ENCODE measurements around the gene DHRS12.

The DHRS12 gene

DNA sequence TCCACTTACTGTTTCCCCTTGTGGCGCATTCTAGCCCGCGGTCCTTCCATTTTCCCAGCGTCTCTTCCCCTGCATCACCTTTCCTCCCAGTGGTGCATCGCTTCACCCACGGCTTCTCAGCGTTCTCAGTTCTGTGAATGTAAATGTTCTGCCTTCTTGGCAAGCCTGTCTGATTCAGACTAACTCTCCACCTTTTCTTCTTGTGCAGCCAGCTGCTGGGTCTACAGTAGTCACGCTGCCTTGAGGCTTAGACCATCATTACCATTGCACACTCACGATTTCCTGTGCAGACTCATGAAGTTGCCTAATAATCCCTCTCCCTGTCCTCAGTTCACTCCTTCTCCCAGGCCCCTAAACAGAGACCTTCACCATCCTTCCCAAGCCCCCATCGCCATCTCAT, 75.0 kb downstream of the DHRS12 start:
- H3K4me3 ChIP-seq (ENCODE audit: low read depth in 1 of 2, low read length in 2 of 2) = no peak overlapping the region
- no peaks in the 10 kb centered on the region for H3K4me1 ChIP-seq (ENCODE audit: insufficient read depth, low read length)
- H3K27me3 ChIP-seq (ENCODE audit: insufficient read depth, low read length, poor library complexity) = no peaks in the 10 kb centered on the region
- no peak overlapping the region for H3K27ac ChIP-seq (ENCODE audit: low read length)
- no peak for ATAC-seq (ENCODE audit: insufficient read depth, low read depth)
- H3K4me2 ChIP-seq (ENCODE audit: insufficient read depth, low read length) = no peak overlapping the region
- TF ChIP-seq, protein P1, sequence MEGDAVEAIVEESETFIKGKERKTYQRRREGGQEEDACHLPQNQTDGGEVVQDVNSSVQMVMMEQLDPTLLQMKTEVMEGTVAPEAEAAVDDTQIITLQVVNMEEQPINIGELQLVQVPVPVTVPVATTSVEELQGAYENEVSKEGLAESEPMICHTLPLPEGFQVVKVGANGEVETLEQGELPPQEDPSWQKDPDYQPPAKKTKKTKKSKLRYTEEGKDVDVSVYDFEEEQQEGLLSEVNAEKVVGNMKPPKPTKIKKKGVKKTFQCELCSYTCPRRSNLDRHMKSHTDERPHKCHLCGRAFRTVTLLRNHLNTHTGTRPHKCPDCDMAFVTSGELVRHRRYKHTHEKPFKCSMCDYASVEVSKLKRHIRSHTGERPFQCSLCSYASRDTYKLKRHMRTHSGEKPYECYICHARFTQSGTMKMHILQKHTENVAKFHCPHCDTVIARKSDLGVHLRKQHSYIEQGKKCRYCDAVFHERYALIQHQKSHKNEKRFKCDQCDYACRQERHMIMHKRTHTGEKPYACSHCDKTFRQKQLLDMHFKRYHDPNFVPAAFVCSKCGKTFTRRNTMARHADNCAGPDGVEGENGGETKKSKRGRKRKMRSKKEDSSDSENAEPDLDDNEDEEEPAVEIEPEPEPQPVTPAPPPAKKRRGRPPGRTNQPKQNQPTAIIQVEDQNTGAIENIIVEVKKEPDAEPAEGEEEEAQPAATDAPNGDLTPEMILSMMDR (IDR thresholded peaks at IDR 0.05; ENCODE audit: borderline replicate concordance, extremely low read depth, low read length, poor library complexity, severe bottlenecking) = no peak
- TF ChIP-seq EZH2 (IDR thresholded peaks at IDR 0.05; ENCODE audit: borderline replicate concordance, low read depth, low read length, severe bottlenecking) = no peak
- H3K36me3 ChIP-seq (ENCODE audit: insufficient read depth, low read length) = peaks cover 9% of the 10 kb centered on the region; the same call in 1 of the 2 replicates
- H3K9me3 ChIP-seq (ENCODE audit: insufficient read depth, low read length, severe bottlenecking) = no peaks in the 10 kb centered on the region
- DNase-seq = no peak
- H3K79me2 ChIP-seq (ENCODE audit: insufficient read depth, low read length) = no peaks in the 10 kb centered on the region
- no peak overlapping the region for H3K9ac ChIP-seq (ENCODE audit: low read depth, low read length)
- H2AFZ ChIP-seq (ENCODE audit: low read depth, low read length) = no peak overlapping the region
- H4K20me1 ChIP-seq (ENCODE audit: insufficient read depth, low read length) = no peaks in the 10 kb centered on the region

DNA sequence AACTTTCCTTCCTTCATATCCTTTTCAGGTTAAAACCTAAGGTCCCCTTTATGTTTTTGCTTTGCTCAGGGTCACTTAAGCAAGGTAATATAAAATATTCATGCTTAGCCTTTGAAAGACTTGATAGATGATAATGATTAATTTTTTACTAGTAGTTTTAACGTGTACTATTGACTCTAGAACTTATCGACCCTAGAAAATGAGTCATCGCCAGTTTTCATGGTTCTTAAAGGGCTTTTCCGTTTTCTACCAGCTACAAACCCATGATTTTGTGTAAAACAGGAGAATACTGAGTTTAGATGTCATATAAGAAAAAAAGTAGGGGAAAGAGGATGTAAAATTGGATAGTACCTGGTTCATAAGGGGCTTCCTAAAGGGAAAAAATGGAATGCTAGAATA, 75.7 kb downstream of the DHRS12 start:
- no peak overlapping the region for H3K4me2 ChIP-seq (ENCODE audit: insufficient read depth, low read length)
- no peaks in the 10 kb centered on the region for H3K9me3 ChIP-seq (ENCODE audit: insufficient read depth, low read length, severe bottlenecking)
- no peak for DNase-seq
- H3K36me3 ChIP-seq (ENCODE audit: insufficient read depth, low read length) = peaks cover 9% of the 10 kb centered on the region; the same call in 1 of the 2 replicates
- no peak overlapping the region for H3K27ac ChIP-seq (ENCODE audit: low read length)
- no peaks in the 10 kb centered on the region for H4K20me1 ChIP-seq (ENCODE audit: insufficient read depth, low read length)
- H3K27me3 ChIP-seq (ENCODE audit: insufficient read depth, low read length, poor library complexity) = no peaks in the 10 kb centered on the region
- H3K4me3 ChIP-seq (ENCODE audit: low read depth in 1 of 2, low read length in 2 of 2) = no peak overlapping the region
- TF ChIP-seq, protein P1 (IDR thresholded peaks at IDR 0.05; ENCODE audit: borderline replicate concordance, extremely low read depth, low read length, poor library complexity, severe bottlenecking) = no peak
- no peak for TF ChIP-seq EZH2 (IDR thresholded peaks at IDR 0.05; ENCODE audit: borderline replicate concordance, low read depth, low read length, severe bottlenecking)
- no peaks in the 10 kb centered on the region for H3K79me2 ChIP-seq (ENCODE audit: insufficient read depth, low read length)
- no peak for ATAC-seq (ENCODE audit: insufficient read depth, low read depth)
- H2AFZ ChIP-seq (ENCODE audit: low read depth, low read length) = no peak overlapping the region
- H3K4me1 ChIP-seq (ENCODE audit: insufficient read depth, low read length) = no peaks in the 10 kb centered on the region
- no peak overlapping the region for H3K9ac ChIP-seq (ENCODE audit: low read depth, low read length)

DNA sequence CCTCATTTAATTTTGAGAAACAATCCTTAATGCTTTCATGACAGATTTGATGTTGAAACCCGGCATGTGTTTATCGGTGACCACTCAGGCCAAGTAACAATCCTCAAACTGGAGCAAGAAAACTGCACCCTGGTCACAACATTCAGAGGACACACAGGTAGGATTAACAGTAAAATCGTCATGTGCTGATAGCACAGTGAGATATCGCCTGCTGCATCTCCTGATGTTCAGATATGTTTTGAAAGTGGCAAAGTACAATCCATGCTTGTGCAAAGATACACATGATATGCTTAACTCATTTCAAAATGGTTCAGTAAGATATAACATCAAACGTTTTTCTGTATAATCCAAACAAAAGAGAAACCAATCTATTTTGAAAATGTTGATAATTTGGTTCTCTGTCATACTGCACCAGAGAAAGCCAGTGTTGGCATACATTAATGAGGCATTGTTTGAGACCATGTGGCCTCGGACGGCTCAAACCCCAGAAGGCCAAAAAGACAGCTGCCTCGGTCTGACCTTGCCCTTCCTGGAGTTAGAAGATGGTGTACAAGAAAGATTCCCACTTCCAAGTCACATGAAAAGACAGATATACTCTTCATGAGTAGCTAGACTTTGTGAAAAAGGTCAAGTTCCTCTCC, 76.2 kb downstream of the DHRS12 start:
- H3K4me2 ChIP-seq (ENCODE audit: insufficient read depth, low read length) = no peak overlapping the region
- H3K27ac ChIP-seq (ENCODE audit: low read length) = no peak overlapping the region
- ATAC-seq (ENCODE audit: insufficient read depth, low read depth) = no peak
- TF ChIP-seq, protein P1 (IDR thresholded peaks at IDR 0.05; ENCODE audit: borderline replicate concordance, extremely low read depth, low read length, poor library complexity, severe bottlenecking) = no peak
- no peak for TF ChIP-seq EZH2 (IDR thresholded peaks at IDR 0.05; ENCODE audit: borderline replicate concordance, low read depth, low read length, severe bottlenecking)
- H4K20me1 ChIP-seq (ENCODE audit: insufficient read depth, low read length) = no peaks in the 10 kb centered on the region
- no peak for DNase-seq
- H3K27me3 ChIP-seq (ENCODE audit: insufficient read depth, low read length, poor library complexity) = no peaks in the 10 kb centered on the region
- H3K4me3 ChIP-seq (ENCODE audit: low read depth in 1 of 2, low read length in 2 of 2) = no peak overlapping the region
- H3K79me2 ChIP-seq (ENCODE audit: insufficient read depth, low read length) = no peaks in the 10 kb centered on the region
- no peaks in the 10 kb centered on the region for H3K9me3 ChIP-seq (ENCODE audit: insufficient read depth, low read length, severe bottlenecking)
- no peak overlapping the region for H3K9ac ChIP-seq (ENCODE audit: low read depth, low read length)
- peaks cover 9% of the 10 kb centered on the region; the same call in 1 of the 2 replicates for H3K36me3 ChIP-seq (ENCODE audit: insufficient read depth, low read length)
- no peaks in the 10 kb centered on the region for H3K4me1 ChIP-seq (ENCODE audit: insufficient read depth, low read length)
- no peak overlapping the region for H2AFZ ChIP-seq (ENCODE audit: low read depth, low read length)

Data from DND-41 (cell line).